Measurements from ENCODE around the gene SOBP. TPM values are rescaled to one million over a fixed set of nuclear protein-coding genes. Genes with fewer than 3 reads are reported as not detected.
A peak's percentile ranks its signal among the peaks of the same experiment; 100 is the strongest.

SOBP gene
- total RNA-seq, 1 experiment from 2014 or later: 1.7 TPM

DNA sequence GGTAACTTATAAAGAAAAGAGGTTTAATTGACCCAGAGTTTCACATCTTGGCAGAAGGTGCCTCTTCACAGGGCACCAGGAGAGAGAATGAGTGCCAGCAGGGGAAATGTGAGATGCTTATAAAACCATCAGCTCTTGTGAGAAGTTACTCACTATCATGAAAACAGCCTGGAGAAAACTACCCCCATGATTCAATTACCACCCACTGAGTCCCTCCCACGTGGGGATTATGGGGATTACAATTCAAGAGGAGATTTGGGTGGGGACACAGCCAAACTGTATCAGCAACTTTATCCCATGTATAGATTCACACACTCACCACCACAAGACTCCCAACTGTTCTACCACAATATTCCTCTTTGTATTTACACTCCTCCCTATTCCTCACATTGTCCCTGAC is 41.1 kb upstream of the SOBP start:
- no TSS peak for BruUV-seq (replicated peaks)
- no peak for DNase-seq
- intact Hi-C loops (cut with micrococcal nuclease; ENCODE audit: unreplicated experiment): no loop called here
- no peaks in the 10 kb centered on the region for H3K36me3 Mint-ChIP-seq (ENCODE audit: insufficient read depth, unreplicated experiment)
- TF ChIP-seq, protein P1, sequence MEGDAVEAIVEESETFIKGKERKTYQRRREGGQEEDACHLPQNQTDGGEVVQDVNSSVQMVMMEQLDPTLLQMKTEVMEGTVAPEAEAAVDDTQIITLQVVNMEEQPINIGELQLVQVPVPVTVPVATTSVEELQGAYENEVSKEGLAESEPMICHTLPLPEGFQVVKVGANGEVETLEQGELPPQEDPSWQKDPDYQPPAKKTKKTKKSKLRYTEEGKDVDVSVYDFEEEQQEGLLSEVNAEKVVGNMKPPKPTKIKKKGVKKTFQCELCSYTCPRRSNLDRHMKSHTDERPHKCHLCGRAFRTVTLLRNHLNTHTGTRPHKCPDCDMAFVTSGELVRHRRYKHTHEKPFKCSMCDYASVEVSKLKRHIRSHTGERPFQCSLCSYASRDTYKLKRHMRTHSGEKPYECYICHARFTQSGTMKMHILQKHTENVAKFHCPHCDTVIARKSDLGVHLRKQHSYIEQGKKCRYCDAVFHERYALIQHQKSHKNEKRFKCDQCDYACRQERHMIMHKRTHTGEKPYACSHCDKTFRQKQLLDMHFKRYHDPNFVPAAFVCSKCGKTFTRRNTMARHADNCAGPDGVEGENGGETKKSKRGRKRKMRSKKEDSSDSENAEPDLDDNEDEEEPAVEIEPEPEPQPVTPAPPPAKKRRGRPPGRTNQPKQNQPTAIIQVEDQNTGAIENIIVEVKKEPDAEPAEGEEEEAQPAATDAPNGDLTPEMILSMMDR (IDR thresholded peaks at IDR 0.05; ENCODE audit: unreplicated experiment): no peak
- no peak overlapping the region for H3K27ac Mint-ChIP-seq (ENCODE audit: unreplicated experiment)
- H3K27me3 Mint-ChIP-seq (ENCODE audit: unreplicated experiment): no peaks in the 10 kb centered on the region
- peaks cover 6% of the 10 kb centered on the region for H3K9me3 Mint-ChIP-seq (ENCODE audit: low read depth, unreplicated experiment)
- CTCF ChIA-PET: no interaction called here
- no peak overlapping the region for H3K4me3 Mint-ChIP-seq (ENCODE audit: low read depth, unreplicated experiment)
- peaks cover 8% of the 10 kb centered on the region for H3K4me1 Mint-ChIP-seq (ENCODE audit: low read depth, unreplicated experiment)

DNA sequence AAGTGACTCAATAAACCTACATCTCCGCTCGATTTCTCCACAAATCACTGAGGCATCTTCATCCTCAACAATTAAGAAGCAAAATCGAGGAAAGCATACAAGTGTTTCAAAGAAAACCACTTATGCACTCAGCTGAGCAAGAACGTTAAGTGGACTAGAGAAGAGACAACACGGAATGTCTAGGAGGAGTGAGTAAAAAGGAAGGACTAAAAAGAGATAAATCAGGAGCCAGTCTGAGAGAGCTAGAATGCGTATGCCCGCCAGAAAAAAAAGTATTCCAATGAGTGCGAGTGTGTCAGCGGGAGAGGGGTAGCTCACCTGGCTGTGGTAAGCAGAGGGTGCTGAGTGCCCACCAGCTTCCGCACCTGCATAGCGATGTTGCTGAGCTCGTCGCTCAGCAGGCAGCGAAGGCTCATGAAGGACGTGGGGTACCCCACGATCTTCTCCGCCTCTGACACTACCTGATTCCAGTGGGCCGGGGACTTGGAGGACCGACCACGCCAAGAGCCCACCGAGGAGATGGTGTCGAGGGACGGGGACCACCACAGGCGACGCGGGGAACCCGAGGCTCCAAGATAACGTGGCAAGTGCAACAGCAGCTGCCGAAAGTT is 31.1 kb upstream of the SOBP start:
- peak overlapping the region; percentile 99 for H3K4me3 Mint-ChIP-seq (ENCODE audit: low read depth, unreplicated experiment)
- CTCF ChIA-PET: interaction anchor here (0.6 to 1.8 kb wide), 16 partner anchors 17 to 1083 kb away, joined by 3 to 10 read pairs (median 3); no protein-coding TSS in a partner anchor
- intact Hi-C loops (cut with micrococcal nuclease; ENCODE audit: unreplicated experiment): loop anchor here (2.0 to 10.0 kb wide), 3 partner anchors 140 to 344 kb away; partner anchors contain the start of gene BEND3
- H3K27ac Mint-ChIP-seq (ENCODE audit: unreplicated experiment): peak overlapping the region; percentile 90
- H3K4me1 Mint-ChIP-seq (ENCODE audit: low read depth, unreplicated experiment): peaks cover 13% of the 10 kb centered on the region
- no peaks in the 10 kb centered on the region for H3K27me3 Mint-ChIP-seq (ENCODE audit: unreplicated experiment)
- BruUV-seq (replicated peaks): TSS peak; percentile 25
- no peaks in the 10 kb centered on the region for H3K9me3 Mint-ChIP-seq (ENCODE audit: low read depth, unreplicated experiment)
- peak; percentile 21 for DNase-seq
- TF ChIP-seq, protein P1 (IDR thresholded peaks at IDR 0.05; ENCODE audit: unreplicated experiment): no peak
- peaks cover 21% of the 10 kb centered on the region for H3K36me3 Mint-ChIP-seq (ENCODE audit: insufficient read depth, unreplicated experiment)

DNA sequence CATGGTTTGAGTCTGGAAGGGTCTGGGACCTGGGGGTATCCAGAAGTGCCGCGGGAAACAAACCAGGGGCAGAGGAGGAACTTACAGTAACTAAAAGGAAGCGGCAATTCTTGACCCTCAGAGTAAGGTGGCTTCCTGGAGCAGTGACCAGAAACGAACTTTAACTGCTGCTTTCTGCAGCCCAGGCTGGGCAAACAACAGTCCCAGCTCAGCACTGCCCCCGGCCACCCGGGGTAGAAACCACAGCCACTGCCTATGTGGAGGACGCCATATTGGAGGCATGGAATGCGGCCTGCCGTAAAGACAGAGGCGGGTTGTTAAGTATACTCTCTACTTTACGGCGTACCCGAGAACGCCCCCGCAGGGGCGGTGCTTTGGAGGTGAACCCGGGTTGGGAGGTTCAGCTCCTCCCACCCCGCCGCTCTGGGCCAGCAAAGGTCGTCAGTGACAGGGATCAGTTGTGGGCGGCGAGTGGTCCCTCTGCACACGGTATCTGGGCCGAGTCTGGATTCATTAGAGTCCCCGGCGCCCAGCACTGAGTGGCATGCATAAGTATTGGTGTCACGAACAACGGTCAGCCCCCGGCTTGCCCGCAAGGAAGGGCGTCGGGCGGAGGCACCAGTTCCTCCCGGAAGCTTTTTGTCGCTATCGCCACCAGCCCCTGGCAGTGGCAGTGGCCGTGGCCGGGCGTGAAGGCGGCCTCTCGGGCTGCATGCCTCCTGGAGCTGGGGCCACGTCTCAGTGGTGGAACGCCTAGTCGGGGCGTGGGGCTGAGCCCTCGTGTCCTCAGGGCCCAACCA is 30.4 kb upstream of the SOBP start, which contains the start of gene PDSS2:
TSS of gene PDSS2 (minus strand) at position 282 of the 800 bp plus-strand sequence. CDS start at position 3, 279 bp downstream.
- TF ChIP-seq, protein P1 (IDR thresholded peaks at IDR 0.05; ENCODE audit: unreplicated experiment): peak; percentile 32
- no TSS peak for BruUV-seq (replicated peaks)
- Mint-ChIP-seq H3K4me1 (ENCODE audit: low read depth, unreplicated experiment) (peaks cover 13% of the 10 kb centered on the region), H3K9me3 (ENCODE audit: low read depth, unreplicated experiment) (no peaks in the 10 kb centered on the region), H3K4me3 (ENCODE audit: low read depth, unreplicated experiment) (peak within 1 kb of the TSS; percentile 99), H3K36me3 (ENCODE audit: insufficient read depth, unreplicated experiment) (peaks cover 21% of the 10 kb centered on the region), H3K27ac (ENCODE audit: unreplicated experiment) (peak within 1 kb of the TSS; percentile 90), H3K27me3 (ENCODE audit: unreplicated experiment) (no peaks in the 10 kb centered on the region)
- DNase-seq: peak; percentile 97
- CTCF ChIA-PET: interaction anchor here (0.6 to 1.8 kb wide), 14 partner anchors 13 to 335 kb away, joined by 3 to 10 read pairs (median 3); no protein-coding TSS in a partner anchor
- intact Hi-C loops (cut with micrococcal nuclease; ENCODE audit: unreplicated experiment): loop anchor here (2.0 to 10.0 kb wide), 3 partner anchors 141 to 345 kb away; partner anchors contain the start of gene BEND3

DNA sequence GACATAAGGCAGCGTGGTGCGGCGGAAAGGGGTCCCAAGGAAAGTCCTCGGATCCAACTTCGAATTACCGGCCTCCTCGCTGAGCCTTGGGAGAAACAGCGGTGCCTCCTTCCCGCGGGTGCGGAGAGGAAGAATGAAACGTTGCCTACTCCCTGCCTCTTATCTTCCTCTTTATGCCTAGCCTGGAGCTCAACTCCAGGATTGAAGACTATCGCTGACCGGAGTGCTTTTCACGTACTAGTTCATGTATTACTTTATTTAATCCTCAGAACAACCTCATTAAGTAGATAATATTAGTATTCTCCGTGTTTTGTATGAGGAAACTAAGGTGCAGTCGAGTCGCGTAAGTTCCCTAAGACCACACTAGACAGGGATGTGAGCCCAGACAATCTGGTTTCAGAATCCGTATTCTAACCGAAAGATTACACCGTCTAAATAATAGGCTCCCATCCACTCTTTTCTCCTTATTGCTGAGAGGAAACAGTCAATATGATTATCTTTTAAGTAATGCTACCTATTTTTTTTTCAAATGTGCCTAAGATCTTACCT is 29.8 kb upstream of the SOBP start:
- Mint-ChIP-seq H3K4me3 (ENCODE audit: low read depth, unreplicated experiment) (peak overlapping the region; percentile 99), H3K36me3 (ENCODE audit: insufficient read depth, unreplicated experiment) (peaks cover 21% of the 10 kb centered on the region), H3K27me3 (ENCODE audit: unreplicated experiment) (no peaks in the 10 kb centered on the region), H3K4me1 (ENCODE audit: low read depth, unreplicated experiment) (peaks cover 13% of the 10 kb centered on the region), H3K27ac (ENCODE audit: unreplicated experiment) (peak overlapping the region; percentile 90), H3K9me3 (ENCODE audit: low read depth, unreplicated experiment) (no peaks in the 10 kb centered on the region)
- CTCF ChIA-PET: interaction anchor here (0.9 to 1.8 kb wide), 8 partner anchors 12 to 308 kb away, joined by 3 to 9 read pairs (median 3); no protein-coding TSS in a partner anchor
- TSS peak; percentile 88 for BruUV-seq (replicated peaks)
- DNase-seq: no peak
- TF ChIP-seq, protein P1 (IDR thresholded peaks at IDR 0.05; ENCODE audit: unreplicated experiment): no peak
- intact Hi-C loops (cut with micrococcal nuclease; ENCODE audit: unreplicated experiment): no loop called here

Measured in Calu3 (cell line).